HepG2 (cell line): ENCODE results near the gene PPP1R14D. TPM values are rescaled to one million over a fixed set of nuclear protein-coding genes. Genes with fewer than 3 reads are reported as not detected.
A peak's percentile ranks its signal among the peaks of the same experiment; 100 is the strongest.

Experiments
- ADNP ChIP-seq: sonication (generic); formaldehyde crosslinking; IDR thresholded peaks from 2 replicates; pipeline ENCODE4 v1.4.0; 2020; ENCODE audit warnings: missing genetic modification reagents
- ARHGAP35 ChIP-seq: sonication (generic); formaldehyde crosslinking; IDR thresholded peaks from 2 replicates; pipeline ENCODE4 v1.9.0; 2022; ENCODE audit warnings: mild to moderate bottlenecking, inconsistent platforms, moderate library complexity, missing genetic modification reagents, borderline replicate concordance
- CENPT ChIP-seq: sonication (generic); formaldehyde crosslinking; IDR thresholded peaks from 2 replicates; pipeline ENCODE4 v1.8.0; 2022; ENCODE audit warnings: low read depth, mild to moderate bottlenecking, moderate library complexity, missing genetic modification reagents
- CHCHD3 ChIP-seq: sonication (generic); formaldehyde crosslinking; IDR thresholded peaks from 2 replicates; pipeline ENCODE4 v1.8.0; 2022; ENCODE audit warnings: mild to moderate bottlenecking, missing genetic modification reagents, moderate library complexity
- CREB1 ChIP-seq, 2 experiments: fragments of 450-650 bp in 1 of 2; IDR thresholded peaks; 2 replicates each; pipeline ENCODE4 v1.6.1; 2016 to 2017; ENCODE audit warnings: control low read depth in 1 of 2, mild to moderate bottlenecking in 1 of 2, missing compliant biosample characterization in 1 of 2, missing genetic modification characterization in 1 of 2
- ELF1 ChIP-seq: sonication (generic); formaldehyde crosslinking; IDR thresholded peaks from 2 replicates; pipeline ENCODE4 v1.4.0; 2020; ENCODE audit warnings: missing genetic modification reagents
- FOXM1 ChIP-seq: sonication (generic); formaldehyde crosslinking; IDR thresholded peaks from 2 replicates; pipeline ENCODE4 v1.5.0; 2020; ENCODE audit warnings: missing genetic modification reagents
- HOXD1 ChIP-seq: sonication (generic); formaldehyde crosslinking; IDR thresholded peaks from 2 replicates; pipeline ENCODE4 v1.5.0; 2020; ENCODE audit warnings: missing genetic modification reagents
- KMT2A ChIP-seq: sonication (generic); formaldehyde crosslinking; IDR thresholded peaks from 2 replicates; pipeline ENCODE4 v1.4.0; 2020; ENCODE audit warnings: missing genetic modification reagents
- MAF1 ChIP-seq: sonication (generic); formaldehyde crosslinking; IDR thresholded peaks from 2 replicates; pipeline ENCODE4 v1.5.0; 2020; ENCODE audit warnings: missing genetic modification reagents, borderline replicate concordance
- NFATC3 ChIP-seq: sonication (generic); formaldehyde crosslinking; IDR thresholded peaks from 2 replicates; pipeline ENCODE4 v1.5.1; 2020; ENCODE audit warnings: mild to moderate bottlenecking, missing genetic modification reagents
- NRL ChIP-seq: sonication (generic); formaldehyde crosslinking; IDR thresholded peaks from 2 replicates; pipeline ENCODE4 v1.5.0; 2020; ENCODE audit warnings: missing genetic modification reagents, mild to moderate bottlenecking, moderate library complexity, borderline replicate concordance
- POLR2AphosphoS2 ChIP-seq: IDR thresholded peaks from 2 replicates; pipeline ENCODE4 v1.6.1; 2011; ENCODE audit warnings: low read depth, low read length, improper control_type of control experiment
- RXRA ChIP-seq: sonication (generic); formaldehyde crosslinking; IDR thresholded peaks from 2 replicates; pipeline ENCODE4 v1.5.1; 2020; ENCODE audit warnings: missing genetic modification reagents
- TBP ChIP-seq: sonication (generic); formaldehyde crosslinking; IDR thresholded peaks from 2 replicates; pipeline ENCODE4 v1.5.0; 2020; ENCODE audit warnings: missing genetic modification reagents
- ZNF138 ChIP-seq: sonication (generic); formaldehyde crosslinking; IDR thresholded peaks from 2 replicates; pipeline ENCODE4 v1.5.0; 2020; ENCODE audit warnings: mild to moderate bottlenecking, low read depth, missing genetic modification reagents
- ZNF20 ChIP-seq: sonication (generic); formaldehyde crosslinking; IDR thresholded peaks from 2 replicates; pipeline ENCODE4 v1.4.0; 2020; ENCODE audit warnings: mild to moderate bottlenecking, moderate library complexity, missing genetic modification reagents
- ZNF619 ChIP-seq: sonication (generic); formaldehyde crosslinking; IDR thresholded peaks from 2 replicates; pipeline ENCODE4 v1.4.0; 2020; ENCODE audit warnings: mild to moderate bottlenecking, missing genetic modification reagents
- ZNF737 ChIP-seq: sonication (generic); formaldehyde crosslinking; IDR thresholded peaks from 2 replicates; pipeline ENCODE4 v1.5.0; 2020; ENCODE audit warnings: missing genetic modification reagents, mild to moderate bottlenecking, borderline replicate concordance
- ZNF775 ChIP-seq: sonication (generic); formaldehyde crosslinking; IDR thresholded peaks from 2 replicates; pipeline ENCODE4 v1.4.0; 2020; ENCODE audit warnings: missing genetic modification reagents, mild to moderate bottlenecking, moderate library complexity, borderline replicate concordance
- ZNF883 ChIP-seq: sonication (generic); formaldehyde crosslinking; IDR thresholded peaks from 2 replicates; pipeline ENCODE4 v1.5.1; 2020; ENCODE audit warnings: mild to moderate bottlenecking, missing genetic modification reagents; ENCODE audit errors: not compliant biosample characterization
- polyA plus RNA-seq, 8 experiments: library from polyadenylated mRNA; depleted of rRNA in 3 of 8; stranded (reverse) in 7 of 8; unstranded in 1 of 8; fragments of >200 nt; fragmentation: Illumina TruSeq in 4 of 8; extraction: Trizol in 4 of 8; gene quantifications; 2 replicates each; pipeline versions ENCODE4 v1.2.1 to v1.2.3, GENCODE V29; 2011 to 2016; ENCODE audit warnings: low read depth in 4 of 8, missing spikeins in 1 of 8, mixed read lengths in 1 of 8; ENCODE audit not compliant: insufficient read depth in 1 of 8
- total RNA-seq, 5 experiments: library from RNA; depleted of rRNA; stranded (reverse); fragments of >200 nt; fragmentation: Illumina TruSeq; extraction: Trizol; gene quantifications; 2 replicates each; pipeline ENCODE4 v1.2.3, GENCODE V29; 2016; ENCODE audit warnings: low read depth in 1 of 5
- TF ChIP-seq, protein P1 (sequence below): sonication (generic); formaldehyde crosslinking; IDR thresholded peaks from 2 replicates; pipeline ENCODE4 v1.4.0; 2020; ENCODE audit warnings: mild to moderate bottlenecking, low read depth, missing genetic modification reagents
- TF ChIP-seq, protein P2 (sequence below): sonication (generic); formaldehyde crosslinking; IDR thresholded peaks from 2 replicates; pipeline ENCODE4 v1.8.1; 2023; ENCODE audit warnings: mild to moderate bottlenecking, inconsistent platforms, moderate library complexity, missing genetic modification reagents, borderline replicate concordance
- TF ChIP-seq, protein P3 (sequence below): IDR thresholded peaks from 2 replicates; pipeline ENCODE4 v1.6.1; 2016

The PPP1R14D gene
- total and polyA plus RNA-seq, 2 of the 13 experiments (the other 11 are each of a cell fraction or from before 2014, with no cell fraction given), result 0.53 to 0.55 TPM

DNA sequence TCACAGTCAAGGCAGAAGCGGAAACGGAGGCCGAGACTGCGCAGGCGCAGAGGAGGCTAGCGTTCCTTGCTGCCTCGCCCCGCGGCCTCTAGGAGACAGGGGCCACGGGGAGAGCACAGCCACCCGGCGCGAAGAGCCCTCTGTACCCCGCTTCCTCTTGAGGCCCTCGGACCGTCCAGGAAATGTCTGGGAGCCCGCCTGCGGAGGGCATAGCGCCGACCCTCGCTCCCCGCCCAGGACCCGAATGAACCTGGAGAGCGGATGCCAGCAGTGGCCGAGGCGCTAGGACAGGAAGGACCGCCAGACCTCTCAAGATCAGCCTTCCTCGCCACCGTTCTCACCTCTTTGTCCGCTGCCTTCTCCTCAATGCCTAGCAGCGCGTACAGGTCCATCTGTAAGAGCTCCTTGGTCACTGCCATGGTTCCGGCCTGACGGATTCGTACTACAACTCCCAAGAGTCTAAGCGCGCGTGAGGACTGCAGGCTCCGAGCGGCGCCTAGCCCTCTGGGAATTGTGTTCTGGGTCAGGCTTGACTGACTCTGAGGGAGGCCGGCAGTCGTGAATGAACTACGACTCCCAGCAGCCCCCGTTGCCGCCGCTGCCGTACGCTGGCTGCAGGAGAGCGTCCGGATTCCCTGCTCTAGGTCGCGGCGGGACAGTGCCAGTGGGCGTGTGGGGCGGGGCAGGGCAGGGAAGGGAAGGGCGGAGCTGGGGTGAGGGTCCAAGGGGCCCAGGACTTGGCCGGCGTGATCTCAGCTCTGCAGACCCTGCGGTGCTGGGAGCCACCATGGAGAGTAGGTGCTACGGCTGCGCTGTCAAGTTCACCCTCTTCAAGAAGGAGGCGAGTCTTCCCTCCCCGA, 21.2 kb downstream of the PPP1R14D start, which contains the start of the genes DNAJC17 and ZFYVE19 (continued):
- TF ChIP-seq, protein P1, sequence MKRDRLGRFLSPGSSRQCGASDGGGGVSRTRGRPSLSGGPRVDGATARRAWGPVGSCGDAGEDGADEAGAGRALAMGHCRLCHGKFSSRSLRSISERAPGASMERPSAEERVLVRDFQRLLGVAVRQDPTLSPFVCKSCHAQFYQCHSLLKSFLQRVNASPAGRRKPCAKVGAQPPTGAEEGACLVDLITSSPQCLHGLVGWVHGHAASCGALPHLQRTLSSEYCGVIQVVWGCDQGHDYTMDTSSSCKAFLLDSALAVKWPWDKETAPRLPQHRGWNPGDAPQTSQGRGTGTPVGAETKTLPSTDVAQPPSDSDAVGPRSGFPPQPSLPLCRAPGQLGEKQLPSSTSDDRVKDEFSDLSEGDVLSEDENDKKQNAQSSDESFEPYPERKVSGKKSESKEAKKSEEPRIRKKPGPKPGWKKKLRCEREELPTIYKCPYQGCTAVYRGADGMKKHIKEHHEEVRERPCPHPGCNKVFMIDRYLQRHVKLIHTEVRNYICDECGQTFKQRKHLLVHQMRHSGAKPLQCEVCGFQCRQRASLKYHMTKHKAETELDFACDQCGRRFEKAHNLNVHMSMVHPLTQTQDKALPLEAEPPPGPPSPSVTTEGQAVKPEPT (CRISPR knock-in tag), result peak; percentile 58; the same call in 1 of the 2 replicates
- TF ChIP-seq HOXD1, result no peak; the same call in 1 of the 2 replicates
- TF ChIP-seq NRL (CRISPR knock-in tag), result peak; percentile 85; the same call in 1 of the 2 replicates
- no peak for TF ChIP-seq ZNF138
- TF ChIP-seq MAF1 (CRISPR knock-in tag), result no peak; the same call in 1 of the 2 replicates
- TF ChIP-seq FOXM1 (CRISPR knock-in tag), result 0 out of 2 replicates have a peak, but pooled peaks have one; percentile 14
- TF ChIP-seq ELF1, result peak; percentile 93
- TF ChIP-seq CREB1 (IDR thresholded peaks at IDR 0.05), result peak; percentile 75
- TF ChIP-seq CREB1 (CRISPR knock-in tag; IDR thresholded peaks at IDR 0.05), result peak; percentile 93
- TF ChIP-seq TBP (CRISPR knock-in tag), result no peak
- TF ChIP-seq CENPT (CRISPR knock-in tag), result no peak
- no peak for TF ChIP-seq NFATC3
- TF ChIP-seq ZNF775, result no peak
- TF ChIP-seq KMT2A, result peak; percentile 36; the same call in 1 of the 2 replicates
- TF ChIP-seq, protein P2, sequence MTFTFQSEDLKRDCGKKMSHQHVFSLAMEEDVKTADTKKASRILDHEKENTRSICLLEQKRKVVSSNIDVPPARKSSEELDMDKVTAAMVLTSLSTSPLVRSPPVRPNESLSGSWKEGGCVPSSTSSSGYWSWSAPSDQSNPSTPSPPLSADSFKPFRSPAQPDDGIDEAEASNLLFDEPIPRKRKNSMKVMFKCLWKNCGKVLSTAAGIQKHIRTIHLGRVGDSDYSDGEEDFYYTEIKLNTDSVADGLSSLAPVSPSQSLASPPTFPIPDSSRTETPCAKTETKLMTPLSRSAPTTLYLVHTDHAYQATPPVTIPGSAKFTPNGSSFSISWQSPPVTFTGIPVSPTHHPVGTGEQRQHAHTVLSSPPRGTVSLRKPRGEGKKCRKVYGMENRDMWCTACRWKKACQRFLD (CRISPR knock-in tag), result peak; percentile 60; the same call in 1 of the 2 replicates
- TF ChIP-seq ZNF619, result peak; percentile 74
- TF ChIP-seq POLR2AphosphoS2, result no peak
- TF ChIP-seq ARHGAP35, result peak; percentile 66; the same call in 1 of the 2 replicates
- TF ChIP-seq ZNF20 (CRISPR knock-in tag), result 0 out of 2 replicates have a peak, but pooled peaks have one; percentile 30
- peak; percentile 90 for TF ChIP-seq ZNF883 (CRISPR knock-in tag)
- TF ChIP-seq ZNF737 (CRISPR knock-in tag), result no peak
- TF ChIP-seq RXRA, result peak; percentile 89
- TF ChIP-seq ADNP (CRISPR knock-in tag), result no peak
- TF ChIP-seq, protein P3, sequence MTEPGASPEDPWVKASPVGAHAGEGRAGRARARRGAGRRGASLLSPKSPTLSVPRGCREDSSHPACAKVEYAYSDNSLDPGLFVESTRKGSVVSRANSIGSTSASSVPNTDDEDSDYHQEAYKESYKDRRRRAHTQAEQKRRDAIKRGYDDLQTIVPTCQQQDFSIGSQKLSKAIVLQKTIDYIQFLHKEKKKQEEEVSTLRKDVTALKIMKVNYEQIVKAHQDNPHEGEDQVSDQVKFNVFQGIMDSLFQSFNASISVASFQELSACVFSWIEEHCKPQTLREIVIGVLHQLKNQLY (CRISPR knock-in tag), result no peak
- no peak for TF ChIP-seq CHCHD3
